HepG2 (cell line): ENCODE results near the gene DQX1. TPM values are rescaled to one million over a fixed set of nuclear protein-coding genes. Genes with fewer than 3 reads are reported as not detected.

Experiments
- ATAC-seq: fragments of 200-7000 bp; cut with Tn5 transposase; 3 replicates; pipeline ENCODE4 v1.9.1; 2020; ENCODE audit warnings: mild to moderate bottlenecking, moderate library complexity
- BruUV-seq: library from RNA; stranded (reverse); fragments of 400-500 nt; replicated peaks from 2 replicates; lab custom pipeline; 2021; lab: Mats Ljungman, UMichigan
- CTCF ChIA-PET: fragments of 300-600 bp; formaldehyde crosslinking; extraction: SDS; loops from one replicate; lab custom pipeline; 2021; ENCODE audit warnings: low total read pairs, inconsistent platforms, low intra/inter-chr PET ratio; lab: Yijun Ruan, JAX
- POLR2A ChIA-PET: fragments of 350-600 bp; sonication (Branson Sonifier 250); formaldehyde crosslinking; loops from one replicate; lab custom pipeline; 2020; ENCODE audit warnings: antibody characterized with exemption, inconsistent platforms; lab: Yijun Ruan, JAX
- DNase-seq: peaks from one replicate; pipeline ENCODE4 v3.0.0-alpha.2; 2015; ENCODE audit warnings: low spot score
- FAIRE-seq: peaks from 3 replicates; lab custom pipeline; 2011; peaks lifted over from hg19 to GRCh38; lab: Jason Lieb, UNC
- H2AFZ ChIP-seq: one replicate; pipeline ENCODE4 v1.6.1; 2011; ENCODE audit warnings: low read length, inconsistent platforms
- H3K27ac ChIP-seq: fragments of 300-600 bp; 3 replicates; pipeline ENCODE4 v1.8.0; 2011; ENCODE audit warnings: mixed run types, mild to moderate bottlenecking, mixed read lengths, low read length, inconsistent platforms; ENCODE audit not compliant: insufficient read depth; ENCODE audit errors: extremely low read length
- H3K27me3 ChIP-seq, 2 experiments: fragments of 200-600 bp in 1 of 2; 2 replicates in 1 of 2; 3 replicates in 1 of 2; pipeline versions ENCODE4 v1.6.0 to v1.8.0; 2011; ENCODE audit warnings: low read length in 2 of 2, mild to moderate bottlenecking in 2 of 2, moderate library complexity in 2 of 2, inconsistent platforms in 1 of 2; ENCODE audit not compliant: insufficient read depth in 2 of 2, control insufficient read depth in 1 of 2
- H3K36me3 ChIP-seq, 2 experiments: fragments of 200-600 bp in 1 of 2; replicated peaks in 1 of 2; 2 replicates in 1 of 2; 3 replicates in 1 of 2; pipeline versions ENCODE4 v1.5.1 to v1.8.0; 2011; ENCODE audit warnings: low read length in 2 of 2, inconsistent platforms in 1 of 2; ENCODE audit not compliant: insufficient read depth in 2 of 2, control insufficient read depth in 1 of 2
- H3K4me1 ChIP-seq: 2 replicates; pipeline ENCODE4 v1.5.1; 2012; ENCODE audit warnings: low read length, inconsistent platforms; ENCODE audit not compliant: insufficient read depth
- H3K4me2 ChIP-seq: 2 replicates; pipeline ENCODE4 v1.6.0; 2011; ENCODE audit warnings: low read depth, low read length, inconsistent platforms
- H3K4me3 ChIP-seq, 3 experiments: fragments of 200-600 bp in 1 of 3; sonication (generic), shearing (Covaris generic) in 1 of 3; replicated peaks in 1 of 3; 2 replicates each; pipeline ENCODE4 v1.5.1; 2011 to 2016; ENCODE audit warnings: low read length in 3 of 3, inconsistent platforms in 2 of 3, low read depth in 2 of 3, mild to moderate bottlenecking in 2 of 3, control low read depth in 1 of 3, mixed read lengths in 1 of 3; ENCODE audit not compliant: insufficient read depth in 1 of 3
- H3K79me2 ChIP-seq: one replicate; pipeline ENCODE4 v1.6.1; 2011; ENCODE audit warnings: low read length, inconsistent platforms; ENCODE audit not compliant: insufficient read depth
- H3K9ac ChIP-seq: 2 replicates; pipeline ENCODE4 v1.6.0; 2011; ENCODE audit warnings: mild to moderate bottlenecking, low read depth, low read length, inconsistent platforms; ENCODE audit not compliant: insufficient read depth
- H3K9me3 ChIP-seq: 2 replicates; pipeline ENCODE4 v1.5.1; 2012; ENCODE audit warnings: mild to moderate bottlenecking, low read length
- H4K20me1 ChIP-seq: 2 replicates; pipeline ENCODE4 v1.6.0; 2011; ENCODE audit warnings: inconsistent platforms, mild to moderate bottlenecking, low read length, moderate library complexity; ENCODE audit not compliant: insufficient read depth
- BHLHE40 ChIP-seq: IDR thresholded peaks from 2 replicates; pipeline ENCODE4 v1.6.1; 2011; ENCODE audit warnings: low read length, improper control_type of control experiment
- HIVEP1 ChIP-seq: sonication (generic); formaldehyde crosslinking; IDR thresholded peaks from 2 replicates; pipeline ENCODE4 v1.4.0; 2020; ENCODE audit warnings: mild to moderate bottlenecking, missing genetic modification reagents
- HNRNPUL1 ChIP-seq: fragments of 200-400 bp; formaldehyde crosslinking; IDR thresholded peaks from 2 replicates; pipeline ENCODE4 v1.6.1; 2017; ENCODE audit warnings: low read depth, mild to moderate bottlenecking, low read length, moderate library complexity
- IRX3 ChIP-seq: sonication (generic); formaldehyde crosslinking; IDR thresholded peaks from 2 replicates; pipeline ENCODE4 v1.8.1; 2023; ENCODE audit warnings: mild to moderate bottlenecking, low read depth, missing genetic modification reagents, borderline replicate concordance
- PHF21A ChIP-seq: sonication (generic); formaldehyde crosslinking; IDR thresholded peaks from 2 replicates; pipeline ENCODE4 v1.5.0; 2020; ENCODE audit warnings: mild to moderate bottlenecking, missing genetic modification reagents
- TCF12 ChIP-seq, 2 experiments: fragments of 450-650 bp in 1 of 2; sonication (generic) in 1 of 2; formaldehyde crosslinking in 1 of 2; IDR thresholded peaks; 2 replicates each; pipeline versions ENCODE4 v1.6.1 to v1.8.0; 2017 to 2022; ENCODE audit warnings: antibody characterized with exemption in 1 of 2, mild to moderate bottlenecking in 1 of 2, missing genetic modification reagents in 1 of 2, moderate library complexity in 1 of 2
- ZFAT ChIP-seq: sonication (generic); formaldehyde crosslinking; conservative IDR thresholded peaks from 2 replicates; pipeline ENCODE4 v1.8.1; 2023; ENCODE audit warnings: missing genetic modification reagents, inconsistent platforms
- ZFP90 ChIP-seq: sonication (generic); formaldehyde crosslinking; IDR thresholded peaks from 2 replicates; pipeline ENCODE4 v1.8.0; 2022; ENCODE audit warnings: missing genetic modification reagents, mild to moderate bottlenecking, inconsistent platforms, borderline replicate concordance
- ZNF124 ChIP-seq: sonication (generic); formaldehyde crosslinking; IDR thresholded peaks from 2 replicates; pipeline ENCODE4 v1.4.0; 2020; ENCODE audit warnings: missing genetic modification reagents
- ZNF24 ChIP-seq: fragments of 450-650 bp; IDR thresholded peaks from 2 replicates; pipeline ENCODE4 v1.6.1; 2017; ENCODE audit warnings: antibody characterized with exemption, mild to moderate bottlenecking
- ZNF713 ChIP-seq: sonication (generic); formaldehyde crosslinking; IDR thresholded peaks from 2 replicates; pipeline ENCODE4 v1.4.0; 2020; ENCODE audit warnings: mild to moderate bottlenecking, missing genetic modification reagents
- ZNF724P ChIP-seq: sonication (generic); formaldehyde crosslinking; IDR thresholded peaks from 2 replicates; pipeline ENCODE4 v1.8.0; 2022; ENCODE audit warnings: missing genetic modification reagents, borderline replicate concordance
- ZNF780A ChIP-seq: sonication (generic); formaldehyde crosslinking; IDR thresholded peaks from 2 replicates; pipeline ENCODE4 v1.8.0; 2022; ENCODE audit warnings: mild to moderate bottlenecking, missing genetic modification reagents, moderate library complexity
- ZNF781 ChIP-seq: sonication (generic); formaldehyde crosslinking; IDR thresholded peaks from 2 replicates; pipeline ENCODE4 v1.5.1; 2020; ENCODE audit warnings: borderline replicate concordance, mild to moderate bottlenecking, missing genetic modification reagents; ENCODE audit errors: not compliant biosample characterization
- ZNF839 ChIP-seq: sonication (generic); formaldehyde crosslinking; IDR thresholded peaks from 2 replicates; pipeline ENCODE4 v1.4.0; 2020; ENCODE audit warnings: missing genetic modification reagents, mild to moderate bottlenecking, borderline replicate concordance
- ZSCAN25 ChIP-seq: sonication (generic); formaldehyde crosslinking; IDR thresholded peaks from 2 replicates; pipeline ENCODE4 v1.8.0; 2022; ENCODE audit warnings: mild to moderate bottlenecking, missing genetic modification reagents
- WGBS: methylation state at CpG from one replicate; pipeline ENCODE4 v1.1.6; 2017; ENCODE audit warnings: low lambda C conversion rate; 5-methylcytosine and 5-hydroxymethylcytosine counted together
- in situ Hi-C: cut with HindIII; loops from 2 replicates; pipeline ENCODE4 v1.10.0; 2017; ENCODE audit warnings: low pct_unique_long_range_greater_than_20kb; ENCODE audit not compliant: extremely low pct_ligation_motif_present
- intact Hi-C: fragments of 100-400 bp; cut with micrococcal nuclease; formaldehyde crosslinking; loops from one replicate; pipeline ENCODE4 v1.10.0; 2022; ENCODE audit not compliant: unreplicated experiment
- polyA plus RNA-seq, 8 experiments: library from polyadenylated mRNA; depleted of rRNA in 3 of 8; stranded (reverse) in 7 of 8; unstranded in 1 of 8; fragments of >200 nt; fragmentation: Illumina TruSeq in 4 of 8; extraction: Trizol in 4 of 8; gene quantifications; 2 replicates each; pipeline versions ENCODE4 v1.2.1 to v1.2.3, GENCODE V29; 2011 to 2016; ENCODE audit warnings: low read depth in 4 of 8, missing spikeins in 1 of 8, mixed read lengths in 1 of 8; ENCODE audit not compliant: insufficient read depth in 1 of 8
- total RNA-seq, 5 experiments: library from RNA; depleted of rRNA; stranded (reverse); fragments of >200 nt; fragmentation: Illumina TruSeq; extraction: Trizol; gene quantifications; 2 replicates each; pipeline ENCODE4 v1.2.3, GENCODE V29; 2016; ENCODE audit warnings: low read depth in 1 of 5
- TF ChIP-seq, protein P1 (sequence below): sonication (generic); formaldehyde crosslinking; IDR thresholded peaks from 2 replicates; pipeline ENCODE4 v1.5.0; 2020; ENCODE audit warnings: missing genetic modification reagents, mild to moderate bottlenecking, borderline replicate concordance

DQX1 gene
- total and polyA plus RNA-seq, 2 of the 13 experiments (the other 11 are each of a cell fraction or from before 2014, with no cell fraction given) = 27.6 to 89.8 TPM

DNA sequence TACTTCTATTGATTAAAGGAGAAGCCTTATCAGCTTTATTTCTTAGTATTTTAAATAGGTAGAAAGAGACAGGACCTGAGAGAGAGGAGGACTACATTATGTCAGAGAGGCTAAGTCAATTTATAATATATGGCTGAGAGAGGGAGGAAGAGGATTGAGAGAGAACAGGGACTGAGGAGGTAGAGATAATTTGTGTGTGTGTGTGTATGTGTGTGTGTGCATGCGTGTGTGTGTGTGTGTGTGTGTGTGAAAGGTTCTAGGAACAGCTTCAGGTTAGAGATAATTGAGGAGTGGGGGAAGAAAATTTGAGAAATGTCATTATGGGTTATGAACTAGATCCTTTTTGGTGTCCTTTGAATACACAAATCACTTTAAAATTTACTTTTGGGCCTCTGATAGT is 43.7 kb upstream of the DQX1 start:
- H3K27ac ChIP-seq = no peak overlapping the region
- ATAC-seq (no peak), FAIRE-seq (no peak), DNase-seq (no peak)
- H3K4me2 ChIP-seq = no peak overlapping the region
- peaks cover 12% of the 10 kb centered on the region for H3K4me1 ChIP-seq
- BruUV-seq = no TSS peak
- POLR2A ChIA-PET = no interaction called here
- H3K9ac ChIP-seq = no peak overlapping the region
- H3K27me3 ChIP-seq = peaks cover 0 to 34% of the 10 kb centered on the region in 2 experiments; a peak in 4 of 5 replicates
- intact Hi-C loops (no loop called here), in situ Hi-C loops (no loop called here)
- H3K9me3 ChIP-seq = no peaks in the 10 kb centered on the region
- no peaks in the 10 kb centered on the region for H3K36me3 ChIP-seq
- H3K79me2 ChIP-seq = no peaks in the 10 kb centered on the region
- no peak overlapping the region for H3K4me3 ChIP-seq
- TF ChIP-seq TCF12 (IDR thresholded peaks at IDR 0.05) (no peak), TCF12 (CRISPR knock-in tag; IDR thresholded peaks at IDR 0.05) (no peak), ZFAT (no peak), BHLHE40 (no peak), ZNF24 (no peak), HNRNPUL1 (no peak), ZNF839 (no peak), HIVEP1 (CRISPR knock-in tag) (no peak), ZNF124 (CRISPR knock-in tag) (no peak), PHF21A (CRISPR knock-in tag) (no peak), ZSCAN25 (no peak), ZNF781 (CRISPR knock-in tag) (no peak), IRX3 (no peak), ZNF713 (no peak), ZNF724P (CRISPR knock-in tag) (no peak), ZNF780A (CRISPR knock-in tag) (no peak), ZFP90 (CRISPR knock-in tag) (no peak)
- TF ChIP-seq, protein P1, sequence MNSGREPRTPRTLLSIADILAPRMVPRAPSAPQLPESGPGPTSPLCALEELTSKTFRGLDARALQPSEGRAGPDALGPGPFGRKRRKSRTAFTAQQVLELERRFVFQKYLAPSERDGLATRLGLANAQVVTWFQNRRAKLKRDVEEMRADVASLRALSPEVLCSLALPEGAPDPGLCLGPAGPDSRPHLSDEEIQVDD (CRISPR knock-in tag) = no peak
- CTCF ChIA-PET = no interaction called here
- 2% methylated on average over 1 of the region's 1 CpG for WGBS
- H4K20me1 ChIP-seq = no peaks in the 10 kb centered on the region
- H2AFZ ChIP-seq = no peak overlapping the region
